SJSA1 (cell line): Measurements from ENCODE around the gene ZBTB45. TPM values are rescaled to one million over a fixed set of nuclear protein-coding genes. Genes with fewer than 3 reads are reported as not detected.

Experiments used
- DNase-seq, 2 experiments: peaks; one replicate each; pipeline ENCODE4 v3.0.0-alpha.2; 2015 to 2020; ENCODE audit warnings: low spot score in 2 of 2, low read depth in 1 of 2
- H3K27ac ChIP-seq: fragments of 250-450 bp; sonication (Bioruptor Pico); 2 replicates; pipeline ENCODE4 v1.5.1; 2020; ENCODE audit warnings: mild to moderate bottlenecking, moderate library complexity
- H3K27me3 ChIP-seq: fragments of 250-450 bp; sonication (Bioruptor Pico); replicated peaks from 2 replicates; pipeline ENCODE4 v1.5.1; 2020; ENCODE audit warnings: mild to moderate bottlenecking, moderate library complexity
- H3K36me3 ChIP-seq: fragments of 250-450 bp; sonication (Bioruptor Pico); 2 replicates; pipeline ENCODE4 v1.5.1; 2020; ENCODE audit warnings: mild to moderate bottlenecking
- H3K4me1 ChIP-seq: fragments of 250-450 bp; sonication (Bioruptor Pico); replicated peaks from 2 replicates; pipeline ENCODE4 v1.6.1; 2021; ENCODE audit warnings: mild to moderate bottlenecking
- H3K4me3 ChIP-seq: fragments of 250-450 bp; sonication (Bioruptor Pico); 2 replicates; pipeline ENCODE4 v1.5.1; 2020; ENCODE audit warnings: mild to moderate bottlenecking
- H3K9me3 ChIP-seq: fragments of 250-450 bp; sonication (Bioruptor Pico); replicated peaks from 2 replicates; pipeline ENCODE4 v1.5.1; 2020; ENCODE audit warnings: mild to moderate bottlenecking
- total RNA-seq: library from RNA; depleted of rRNA; stranded (reverse); fragments of >200 nt; shearing (Covaris generic); gene quantifications from 2 replicates; pipeline ENCODE4 v1.2.3, GENCODE V29; 2014

The ZBTB45 gene
- total RNA-seq, 1 experiment from 2014 or later, result 4.7 TPM

DNA sequence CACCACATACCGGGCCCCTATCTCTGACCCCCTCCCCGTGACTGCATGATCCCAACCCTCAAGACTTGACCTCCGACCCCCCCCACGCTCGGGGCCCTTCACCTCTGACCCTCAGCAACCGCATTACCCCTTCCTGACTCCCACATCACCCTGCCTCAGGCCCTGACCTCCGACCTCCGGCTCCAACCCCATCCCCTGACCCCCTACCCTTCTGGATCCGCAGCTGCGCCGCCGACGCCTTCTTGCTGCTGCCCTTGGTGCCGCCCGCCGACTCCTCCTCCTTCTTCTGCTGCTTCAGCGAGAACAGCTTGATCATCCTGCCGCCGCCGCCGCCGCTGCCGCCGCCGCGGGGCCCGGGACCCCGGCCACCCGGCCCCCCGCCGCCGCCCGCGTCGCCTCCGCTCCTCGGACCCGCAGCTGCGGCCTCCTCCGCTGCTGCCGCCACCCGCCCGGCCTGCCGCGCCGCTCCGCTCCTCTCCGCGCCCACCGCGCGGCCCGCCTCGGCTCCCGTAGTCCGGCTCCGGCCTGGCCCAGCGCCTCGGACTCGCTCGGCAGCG, 38.5 kb upstream of the ZBTB45 start, which contains the start of gene UBE2M:
UBE2M (minus strand) TSS at position 546 of the 557 bp plus-strand sequence; CDS start at position 316, 230 bp downstream.
- peak within 1 kb of the TSS; percentile 89 for H3K27ac ChIP-seq
- no peaks in the 10 kb centered on the region for H3K27me3 ChIP-seq
- peak in 1 of 2 experiments; percentile 62 for DNase-seq
- peaks cover 51% of the 10 kb centered on the region for H3K36me3 ChIP-seq
- peaks cover 35% of the 10 kb centered on the region for H3K4me1 ChIP-seq
- peak within 1 kb of the TSS; percentile 69 for H3K4me3 ChIP-seq
- H3K9me3 ChIP-seq, result no peaks in the 10 kb centered on the region

DNA sequence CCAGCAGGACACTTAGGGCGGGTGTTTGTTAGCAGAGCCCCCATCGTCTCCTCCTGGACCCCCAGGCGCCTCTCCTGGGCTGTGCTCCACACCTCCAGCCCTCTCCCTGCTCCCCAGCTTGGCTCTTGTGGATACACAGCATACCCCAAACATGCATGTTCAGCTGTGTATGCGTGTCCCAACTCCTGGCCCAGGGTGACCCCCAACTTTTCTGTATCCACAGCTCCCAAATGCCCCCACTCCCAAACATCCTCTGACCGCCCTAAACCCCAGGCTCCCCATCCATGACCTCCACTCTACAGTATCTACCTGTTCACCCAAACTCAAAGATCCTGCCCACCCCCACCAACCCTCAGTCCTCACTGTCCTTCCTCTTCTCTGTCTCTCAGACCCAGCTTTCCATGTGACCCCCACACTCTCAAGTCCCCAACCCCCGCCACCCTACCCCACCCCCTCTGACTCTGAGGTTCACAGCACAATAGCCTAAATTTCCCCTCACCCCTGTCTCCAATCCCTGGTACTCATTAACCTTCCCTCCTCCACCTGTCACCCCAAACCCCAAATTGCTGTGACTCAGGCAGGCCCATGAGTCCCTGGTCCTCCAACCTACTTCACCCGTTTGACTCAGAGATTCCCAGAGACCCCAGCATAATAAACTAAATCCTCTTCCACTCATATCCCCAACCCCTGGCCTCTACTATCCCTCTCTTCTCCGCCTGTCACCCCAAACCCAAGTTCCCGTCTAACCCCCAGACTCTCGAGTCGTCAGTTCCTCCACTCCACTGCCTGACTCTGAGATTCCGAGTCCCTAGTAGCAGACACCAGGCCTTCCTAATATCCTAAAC, 37.8 kb upstream of the ZBTB45 start:
- no peaks in the 10 kb centered on the region for H3K27me3 ChIP-seq
- DNase-seq, result no peak
- H3K9me3 ChIP-seq, result no peaks in the 10 kb centered on the region
- H3K36me3 ChIP-seq, result peaks cover 54% of the 10 kb centered on the region
- peak overlapping the region; percentile 69 for H3K4me3 ChIP-seq
- peak overlapping the region; percentile 58 for H3K27ac ChIP-seq
- H3K4me1 ChIP-seq, result peaks cover 35% of the 10 kb centered on the region

DNA sequence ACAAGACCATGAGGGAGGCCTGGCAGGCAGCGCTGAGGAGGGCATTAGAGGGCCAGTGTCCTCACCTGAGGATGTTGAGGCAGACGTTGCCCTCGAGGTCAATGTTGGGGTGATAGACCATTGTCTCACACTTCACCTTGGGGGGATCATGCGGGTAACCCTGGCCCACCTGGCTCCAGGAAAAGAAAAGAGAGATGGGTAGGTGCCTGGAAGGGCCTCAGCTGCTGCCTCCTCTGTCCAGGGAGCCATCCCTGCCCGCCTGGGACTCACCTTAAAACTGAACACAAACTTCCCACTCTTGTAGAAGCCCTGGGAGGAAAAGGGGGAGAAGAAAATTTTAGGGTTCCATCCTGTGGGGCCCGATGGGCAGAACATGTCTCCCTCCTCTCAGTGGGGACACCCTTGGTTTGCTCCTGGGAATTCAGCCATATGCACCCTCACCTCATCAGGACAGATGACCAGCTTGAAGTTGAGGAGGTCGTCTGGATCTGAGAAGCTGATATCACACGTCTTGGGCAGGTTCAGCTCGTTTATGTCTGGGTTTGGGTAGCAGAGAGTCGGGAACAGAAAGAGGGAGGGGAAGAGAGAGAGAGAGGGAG, 37.1 kb upstream of the ZBTB45 start:
- DNase-seq, result no peak
- Histone ChIP-seq H3K4me1 (peaks cover 35% of the 10 kb centered on the region), H3K27ac (no peak overlapping the region), H3K27me3 (no peaks in the 10 kb centered on the region), H3K36me3 (peaks cover 57% of the 10 kb centered on the region), H3K9me3 (no peaks in the 10 kb centered on the region), H3K4me3 (peak overlapping the region; percentile 69)

DNA sequence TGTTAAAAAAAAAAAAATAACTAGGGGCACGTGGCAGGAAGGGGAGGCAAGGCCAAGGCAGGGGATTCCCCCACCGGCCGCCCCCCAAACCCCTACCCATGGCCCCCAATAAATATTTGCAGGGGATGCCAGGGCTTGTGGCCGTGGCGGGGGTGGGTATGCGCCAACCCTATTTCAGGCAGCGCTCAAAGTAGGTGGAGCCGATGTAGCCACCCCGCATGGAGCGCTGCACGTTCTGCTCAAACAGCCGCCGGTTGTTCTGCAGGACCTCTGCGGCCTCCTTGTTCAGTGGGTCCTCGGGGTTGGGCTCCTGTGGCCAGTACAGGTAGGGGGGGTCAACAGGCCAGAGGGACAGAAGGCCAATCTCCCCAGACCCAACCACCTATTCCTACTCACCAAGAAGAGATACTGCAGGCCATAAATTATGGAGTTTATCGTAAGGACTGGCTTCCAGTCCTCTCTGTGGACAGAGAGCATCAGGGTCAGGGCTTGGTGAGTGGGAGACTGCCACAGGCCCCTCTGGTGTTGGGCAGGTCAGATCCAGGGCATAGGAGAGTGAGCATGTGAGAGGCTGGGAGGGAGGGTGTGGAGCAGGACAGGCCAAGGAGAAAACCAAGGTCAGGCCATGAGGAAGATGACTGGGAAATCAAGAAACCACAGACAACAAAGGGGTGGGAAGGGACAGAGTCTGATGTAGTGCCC, 36.5 kb upstream of the ZBTB45 start:
- H3K4me1 ChIP-seq, result peaks cover 35% of the 10 kb centered on the region
- H3K36me3 ChIP-seq, result peaks cover 64% of the 10 kb centered on the region
- no peak overlapping the region for H3K27ac ChIP-seq

DNA sequence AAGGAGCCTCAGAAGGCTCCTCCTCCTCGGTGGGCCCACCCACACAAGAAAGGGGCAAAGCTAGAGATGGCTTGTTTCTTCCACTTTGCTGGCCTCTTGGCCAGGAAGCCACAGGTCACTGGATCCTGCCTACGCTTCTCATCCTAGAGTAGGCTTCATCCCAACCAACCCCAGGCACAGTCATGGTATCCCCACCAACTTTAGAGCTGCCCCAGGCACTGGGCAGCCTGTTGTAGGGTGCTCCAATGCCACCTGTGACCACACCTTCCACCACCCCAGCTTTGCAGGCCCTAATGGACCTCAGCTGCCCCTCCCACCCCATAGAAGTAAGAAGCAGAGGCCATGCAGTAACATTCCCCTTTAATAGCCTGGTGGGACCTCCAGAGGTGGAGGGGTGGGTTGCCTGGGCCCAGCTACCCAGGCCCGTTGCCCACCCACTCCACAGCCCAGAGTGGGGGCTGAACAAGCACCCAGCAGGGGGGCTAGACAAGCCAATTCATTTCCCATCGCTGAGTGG, 35.8 kb upstream of the ZBTB45 start:
- Histone ChIP-seq H3K27ac (peak overlapping the region; percentile 65), H3K27me3 (no peaks in the 10 kb centered on the region), H3K36me3 (peaks cover 70% of the 10 kb centered on the region), H3K4me3 (peak overlapping the region; percentile 47), H3K4me1 (peaks cover 35% of the 10 kb centered on the region), H3K9me3 (no peaks in the 10 kb centered on the region)
- DNase-seq, result no peak

More for the DNA sequence above, 36.5 kb upstream of the ZBTB45 start:
- Histone ChIP-seq H3K4me3 (no peak overlapping the region), H3K27me3 (no peaks in the 10 kb centered on the region), H3K9me3 (no peaks in the 10 kb centered on the region)
- no peak for DNase-seq

- no peaks in the 10 kb centered on the region for H3K9me3 ChIP-seq
- peak within 1 kb of the TSS; percentile 65 for H3K27ac ChIP-seq
- H3K36me3 ChIP-seq, result peaks cover 77% of the 10 kb centered on the region
- peaks cover 28% of the 10 kb centered on the region for H3K4me1 ChIP-seq
- DNase-seq, result peak; percentile 92 to 99
- H3K27me3 ChIP-seq, result no peaks in the 10 kb centered on the region
- H3K4me3 ChIP-seq, result peak within 1 kb of the TSS; percentile 47
These were observed 35.1 kb upstream of the ZBTB45 start, which contains the start of gene CHMP2A for GRCh38 chr19:58554494-58555368. TSS of gene CHMP2A (minus strand) at chr19:58555105. CDS start at chr19:58554212, 893 bp downstream.

DNA sequence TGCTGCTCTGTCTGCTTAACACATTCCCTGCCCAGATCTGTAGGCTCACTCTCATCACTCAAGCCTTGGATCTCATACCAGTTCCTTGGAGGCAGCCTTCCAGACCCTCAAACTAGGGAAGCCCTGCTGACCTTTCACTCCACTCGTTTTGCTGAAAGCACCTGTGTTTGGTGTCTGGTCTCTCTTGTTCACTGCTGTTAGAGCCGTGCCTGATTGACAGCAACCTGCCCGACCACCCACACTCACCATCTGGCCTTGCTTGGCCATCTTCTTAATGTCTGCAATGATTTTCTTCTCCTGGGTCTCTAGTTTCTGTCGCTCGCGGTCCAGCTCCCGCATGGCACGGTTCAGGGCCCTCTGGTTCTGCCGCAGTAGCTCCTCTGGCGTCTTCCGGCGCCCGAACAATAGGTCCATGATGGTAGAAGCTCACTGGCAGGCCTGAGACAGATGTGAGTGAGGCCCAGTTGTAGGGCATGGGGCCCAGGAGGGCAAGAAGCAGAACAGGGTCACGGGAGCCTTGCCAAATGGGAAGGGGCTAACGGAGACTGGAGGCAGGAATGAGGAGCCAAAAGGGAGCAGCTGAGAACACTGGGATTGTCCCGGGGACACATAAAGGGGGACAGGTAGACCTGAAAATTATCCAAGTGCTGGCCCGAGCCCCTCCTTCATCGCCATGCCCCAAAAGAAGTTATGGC, 34.3 kb upstream of the ZBTB45 start:
- Histone ChIP-seq H3K4me3 (peak overlapping the region; percentile 47), H3K4me1 (peaks cover 25% of the 10 kb centered on the region), H3K36me3 (peaks cover 85% of the 10 kb centered on the region), H3K27me3 (no peaks in the 10 kb centered on the region), H3K9me3 (no peaks in the 10 kb centered on the region), H3K27ac (peak overlapping the region; percentile 65; the same call in 1 of the 2 replicates)
- DNase-seq, result peak in 1 of 2 experiments; percentile 22

DNA sequence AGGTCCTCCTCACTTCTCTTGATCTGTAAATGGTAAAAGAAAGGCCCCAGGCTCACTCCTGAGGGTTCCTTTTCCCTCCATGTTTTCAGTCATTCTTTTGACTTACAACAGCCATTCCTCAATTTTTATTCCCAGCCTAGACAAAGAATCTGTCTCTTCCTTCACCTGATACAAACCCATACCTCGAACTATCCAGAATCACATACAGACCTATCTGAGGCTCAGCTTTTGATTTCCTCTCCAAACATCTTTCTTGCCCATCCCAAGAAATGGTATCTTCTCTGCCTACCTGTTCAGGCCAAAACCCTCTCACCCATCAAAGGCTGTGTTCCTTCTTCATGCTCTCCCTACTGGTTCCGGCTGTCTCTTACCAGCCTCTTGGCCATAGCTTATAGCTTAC, 33.0 kb upstream of the ZBTB45 start:
- H3K36me3 ChIP-seq, result peaks cover 93% of the 10 kb centered on the region
- DNase-seq, result no peak
- H3K27ac ChIP-seq, result no peak overlapping the region
- no peaks in the 10 kb centered on the region for H3K27me3 ChIP-seq
- H3K4me3 ChIP-seq, result no peak overlapping the region
- peaks cover 25% of the 10 kb centered on the region for H3K4me1 ChIP-seq
- H3K9me3 ChIP-seq, result no peaks in the 10 kb centered on the region

- H3K27me3 ChIP-seq, result no peaks in the 10 kb centered on the region
- DNase-seq, result no peak
- H3K9me3 ChIP-seq, result no peaks in the 10 kb centered on the region
- H3K36me3 ChIP-seq, result peaks cover 95% of the 10 kb centered on the region
- H3K4me1 ChIP-seq, result peaks cover 20% of the 10 kb centered on the region
- H3K4me3 ChIP-seq, result no peak overlapping the region
- H3K27ac ChIP-seq, result no peak overlapping the region
These were observed 32.2 kb upstream of the ZBTB45 start for GRCh38 chr19:58551577-58552471.

GRCh38 chr19:58551123-58551497, 31.5 kb upstream of the ZBTB45 start:
- Histone ChIP-seq H3K9me3 (no peaks in the 10 kb centered on the region), H3K27me3 (no peaks in the 10 kb centered on the region), H3K27ac (no peak overlapping the region), H3K4me3 (no peak overlapping the region), H3K36me3 (peaks cover 94% of the 10 kb centered on the region), H3K4me1 (peaks cover 24% of the 10 kb centered on the region)
- DNase-seq, result no peak

DNA sequence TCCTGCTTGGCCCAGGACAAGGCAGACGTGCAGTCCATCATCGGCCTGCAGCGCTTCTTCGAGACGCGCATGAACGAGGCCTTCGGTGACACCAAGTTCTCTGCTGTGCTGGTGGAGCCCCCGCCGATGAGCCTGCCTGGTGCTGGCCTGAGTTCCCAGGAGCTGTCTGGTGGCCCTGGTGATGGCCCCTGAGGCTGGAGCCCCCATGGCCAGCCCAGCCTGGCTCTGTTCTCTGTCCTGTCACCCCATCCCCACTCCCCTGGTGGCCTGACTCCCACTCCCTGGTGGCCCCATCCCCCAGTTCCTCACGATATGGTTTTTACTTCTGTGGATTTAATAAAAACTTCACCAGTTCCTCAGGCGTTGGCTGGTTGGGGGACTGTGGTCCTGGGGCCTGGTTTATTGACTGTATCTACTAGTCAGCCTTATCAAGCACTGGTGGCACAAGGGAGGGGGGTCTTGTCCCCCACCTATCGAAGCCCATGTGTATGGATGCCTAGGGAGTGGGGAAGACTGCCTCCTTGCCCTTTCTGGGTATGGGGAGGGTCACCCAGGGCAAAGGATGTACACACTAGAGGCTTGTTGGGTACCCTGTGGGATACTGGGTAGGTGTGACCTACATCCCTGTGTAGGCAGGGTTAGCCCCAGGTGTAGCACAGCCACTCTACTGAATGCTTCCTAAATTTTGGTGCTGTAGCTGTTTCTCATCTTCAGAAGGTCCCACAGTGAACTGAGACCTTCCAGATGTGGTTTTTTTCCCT, 30.9 kb upstream of the ZBTB45 start:
- Histone ChIP-seq H3K4me1 (peaks cover 29% of the 10 kb centered on the region), H3K9me3 (no peaks in the 10 kb centered on the region), H3K27ac (no peak overlapping the region), H3K4me3 (no peak overlapping the region), H3K36me3 (peaks cover 96% of the 10 kb centered on the region), H3K27me3 (no peaks in the 10 kb centered on the region)
- DNase-seq, result no peak
